HG02943 (cell line): ENCODE results near the gene DEDD.
A peak's percentile ranks its signal among the peaks of the same experiment; 100 is the strongest.
"Not testable (repeated sequence)": the region's sequence is repeated elsewhere in the genome, so short reads cannot be mapped to it uniquely, and the experiment has no call there.

Source experiments
- ATAC-seq: cut with Tn5 transposase; IDR thresholded peaks from one replicate; pipeline ENCODE4 v1.9.1; 2021; ENCODE audit warnings: mild to moderate bottlenecking, low read depth, moderate library complexity; ENCODE audit not compliant: unreplicated experiment

DEDD gene

GRCh38 chr1:161130266-161130665, 2.2 kb downstream of the DEDD start:
- ATAC-seq, result no peak

GRCh38 chr1:161128591-161129420, 3.7 kb downstream of the DEDD start:
- no peak for ATAC-seq

- no peak for ATAC-seq
Observed at GRCh38 chr1:161127649-161128048, 4.8 kb downstream of the DEDD start.

GRCh38 chr1:161122967-161123366, 9.5 kb downstream of the DEDD start:
- no peak for ATAC-seq

GRCh38 chr1:161121834-161122233, 10.6 kb downstream of the DEDD start:
- no peak for ATAC-seq

- ATAC-seq, result no peak
Observed at GRCh38 chr1:161121042-161121650, 11.3 kb downstream of the DEDD start.

GRCh38 chr1:161119092-161119903, 13.2 kb downstream of the DEDD start:
- no peak for ATAC-seq

GRCh38 chr1:161117759-161118581, 14.5 kb downstream of the DEDD start, which contains the start of the genes NIT1 and PFDN2:
TSS of gene NIT1 (plus strand) at chr1:161118105. CDS start at chr1:161118177, 72 bp downstream.
TSS of gene PFDN2 (minus strand) at chr1:161118037. CDS start at chr1:161118026, 11 bp downstream.
- ATAC-seq, result peak; percentile 73

- not testable (repeated sequence) for ATAC-seq
Observed at GRCh38 chr1:161115961-161116360, 16.5 kb downstream of the DEDD start.

- ATAC-seq, result no peak
Observed at GRCh38 chr1:161115132-161115711, 17.2 kb downstream of the DEDD start.

- no peak for ATAC-seq
Observed at GRCh38 chr1:161114556-161114955, 17.9 kb downstream of the DEDD start.

GRCh38 chr1:161113915-161114314, 18.6 kb downstream of the DEDD start:
- ATAC-seq, result no peak

- no peak for ATAC-seq
Observed at GRCh38 chr1:161111527-161111926, 20.9 kb downstream of the DEDD start.

GRCh38 chr1:161111117-161111516, 21.4 kb downstream of the DEDD start:
- no peak for ATAC-seq

GRCh38 chr1:161106431-161106830, 26.0 kb downstream of the DEDD start:
- ATAC-seq, result no peak

- no peak for ATAC-seq
Observed at GRCh38 chr1:161100556-161100955, 31.9 kb downstream of the DEDD start.

GRCh38 chr1:161099090-161099802, 33.2 kb downstream of the DEDD start:
- ATAC-seq, result no peak

GRCh38 chr1:161098210-161099068, 34.0 kb downstream of the DEDD start, which contains the start of gene KLHDC9:
TSS of gene KLHDC9 (plus strand) at chr1:161098361. CDS start at chr1:161098536, 175 bp downstream.
- peak; percentile 52 for ATAC-seq
